Endothelial cell of umbilical vein (primary cell): ENCODE data around the gene LRRC8B. TPM values are rescaled to one million over a fixed set of nuclear protein-coding genes. Genes with fewer than 3 reads are reported as not detected.

Experiments
- BruUV-seq: library from RNA; stranded (reverse); fragments of 400-500 nt; replicated peaks from 2 replicates; lab custom pipeline; 2021; lab: Mats Ljungman, UMichigan
- CTCF ChIA-PET: fragments of 300-600, 350-600 bp; sonication (Branson Sonifier 250); formaldehyde crosslinking; loops from one replicate; lab custom pipeline; 2021; ENCODE audit warnings: antibody characterized with exemption, inconsistent platforms; lab: Charles Lee
- POLR2A ChIA-PET: fragments of 300-600, 350-600 bp; sonication (Branson Sonifier 250); formaldehyde crosslinking; loops from one replicate; lab custom pipeline; 2021; ENCODE audit warnings: antibody characterized with exemption, inconsistent platforms; lab: Charles Lee
- DNase-seq: peaks from one replicate; pipeline ENCODE4 v3.0.0-alpha.2; 2011; ENCODE audit warnings: low read depth, low spot score
- FAIRE-seq: peaks from 2 replicates; lab custom pipeline; 2011; peaks lifted over from hg19 to GRCh38; lab: Jason Lieb, UNC
- H2AFZ ChIP-seq: 2 replicates; pipeline ENCODE4 v1.6.0; 2012; ENCODE audit warnings: low read depth, low read length, control low read depth, inconsistent platforms
- H3K27ac ChIP-seq: 2 replicates; pipeline ENCODE4 v1.5.1; 2011; ENCODE audit warnings: low read depth, mild to moderate bottlenecking, control low read depth, low read length, moderate library complexity; ENCODE audit not compliant: insufficient read depth
- H3K27me3 ChIP-seq, 2 experiments: 2 replicates each; pipeline versions ENCODE4 v1.6.0 to v1.6.1; 2011; ENCODE audit warnings: low read length in 2 of 2, mixed read lengths in 1 of 2; ENCODE audit not compliant: control insufficient read depth in 2 of 2, insufficient read depth in 2 of 2
- H3K36me3 ChIP-seq, 2 experiments: 2 replicates in 1 of 2; 3 replicates in 1 of 2; pipeline ENCODE4 v1.5.1; 2011; ENCODE audit warnings: low read length in 2 of 2, mild to moderate bottlenecking in 1 of 2, moderate library complexity in 1 of 2; ENCODE audit not compliant: control insufficient read depth in 2 of 2, insufficient read depth in 2 of 2; ENCODE audit errors: extremely low read depth in 1 of 2
- H3K4me1 ChIP-seq: 3 replicates; pipeline ENCODE4 v1.5.1; 2011; ENCODE audit warnings: mild to moderate bottlenecking, low read length; ENCODE audit not compliant: control insufficient read depth, insufficient read depth; ENCODE audit errors: extremely low read depth
- H3K4me2 ChIP-seq: 2 replicates; pipeline ENCODE4 v1.6.1; 2011; ENCODE audit warnings: low read length, control low read depth, mixed read lengths; ENCODE audit not compliant: insufficient read depth
- H3K4me3 ChIP-seq, 3 experiments: fragments of 200-600 bp in 1 of 3; sonication (generic), shearing (Covaris generic) in 1 of 3; replicated peaks in 1 of 3; 2 replicates each; pipeline ENCODE4 v1.5.1; 2011 to 2016; ENCODE audit warnings: control low read depth in 3 of 3, low read length in 3 of 3, mild to moderate bottlenecking in 2 of 3, inconsistent platforms in 1 of 3, low read depth in 1 of 3, moderate library complexity in 1 of 3; ENCODE audit not compliant: insufficient read depth in 1 of 3
- H3K79me2 ChIP-seq: 2 replicates; pipeline ENCODE4 v1.6.0; 2012; ENCODE audit warnings: low read length, inconsistent platforms; ENCODE audit not compliant: control insufficient read depth, insufficient read depth
- H3K9ac ChIP-seq: replicated peaks from 2 replicates; pipeline ENCODE3; 2011; ENCODE audit warnings: low read length, control low read depth; ENCODE audit not compliant: insufficient read depth; ENCODE audit errors: extremely low read depth
- H3K9me1 ChIP-seq: replicated peaks from 3 replicates; pipeline ENCODE4 v1.6.0; 2011; ENCODE audit warnings: mild to moderate bottlenecking, low read length; ENCODE audit not compliant: control insufficient read depth, insufficient read depth; ENCODE audit errors: extremely low read depth
- H3K9me3 ChIP-seq: replicated peaks from 2 replicates; pipeline ENCODE4 v1.5.1; 2012; ENCODE audit warnings: low read length, inconsistent platforms; ENCODE audit not compliant: control insufficient read depth, insufficient read depth
- H4K20me1 ChIP-seq: replicated peaks from 2 replicates; pipeline ENCODE3; 2011; ENCODE audit warnings: mild to moderate bottlenecking, low read length; ENCODE audit not compliant: control insufficient read depth, insufficient read depth; ENCODE audit errors: extremely low read depth
- CTCF ChIP-seq, 2 donors: IDR thresholded peaks; 1 replicate in 1 of 2; 2 replicates in 1 of 2; pipeline ENCODE4 v1.5.1; 2011; ENCODE audit warnings: low read length in 2 of 2, mild to moderate bottlenecking in 2 of 2, moderate library complexity in 2 of 2, control low read depth in 1 of 2, inconsistent platforms in 1 of 2, low read depth in 1 of 2; ENCODE audit not compliant: insufficient read depth in 1 of 2; ENCODE audit errors: extremely low read depth in 1 of 2
- EZH2 ChIP-seq: IDR thresholded peaks from 2 replicates; pipeline ENCODE4 v1.6.1; 2012; ENCODE audit warnings: borderline replicate concordance, low read depth, mild to moderate bottlenecking, moderate library complexity, low read length, inconsistent platforms; ENCODE audit not compliant: severe bottlenecking
- FOS ChIP-seq: IDR thresholded peaks from 2 replicates; pipeline ENCODE4 v1.6.1; 2011; ENCODE audit warnings: mild to moderate bottlenecking, low read length, moderate library complexity, borderline replicate concordance; ENCODE audit not compliant: insufficient read depth
- GATA2 ChIP-seq: IDR thresholded peaks from 2 replicates; pipeline ENCODE4 v1.7.0; 2011; ENCODE audit warnings: low read depth, mild to moderate bottlenecking, moderate library complexity, mixed read lengths, low read length; ENCODE audit not compliant: insufficient read length, insufficient read depth
- JUN ChIP-seq: IDR thresholded peaks from 2 replicates; pipeline ENCODE4 v1.6.1; 2011; ENCODE audit warnings: borderline replicate concordance, low read depth; ENCODE audit not compliant: insufficient read length, insufficient read depth
- MAX ChIP-seq: IDR thresholded peaks from 2 replicates; pipeline ENCODE4 v1.6.1; 2011; ENCODE audit not compliant: insufficient read depth, insufficient read length
- MYC ChIP-seq: IDR thresholded peaks from one replicate; pipeline ENCODE4 v1.6.1; 2011; ENCODE audit warnings: mild to moderate bottlenecking, low read depth, low read length
- POLR2A ChIP-seq: IDR thresholded peaks from 2 replicates; pipeline ENCODE4 v1.6.1; 2012; ENCODE audit warnings: low read depth, mild to moderate bottlenecking, control low read depth, low read length
- POLR2AphosphoS5 ChIP-seq: IDR thresholded peaks from 2 replicates; pipeline ENCODE4 v1.6.1; 2012; ENCODE audit warnings: low read depth, mild to moderate bottlenecking, control low read depth, low read length, moderate library complexity; ENCODE audit not compliant: insufficient read depth
- dilution Hi-C: fragments of 300-500 bp; cut with MboI; formaldehyde crosslinking; loops from one replicate; pipeline ENCODE4 v1.15.0; 2019; ENCODE audit warnings: low sequenced_read_pairs; ENCODE audit not compliant: extremely low pct_ligation_motif_present
- intact Hi-C: fragments of 100-400 bp; cut with micrococcal nuclease; formaldehyde crosslinking; loops from one replicate; pipeline ENCODE4 v1.10.0; 2022
- polyA plus RNA-seq, 4 experiments: library from polyadenylated mRNA; depleted of rRNA in 3 of 4; stranded (reverse) in 3 of 4; unstranded in 1 of 4; fragments of >200 nt; gene quantifications; 2 replicates each; pipeline versions ENCODE4 v1.2.1 to v1.2.3, GENCODE V29; 2011 to 2012; ENCODE audit warnings: missing spikeins in 1 of 4
- total RNA-seq: library from RNA; stranded (reverse); gene quantifications from 2 replicates; pipeline ENCODE4 v1.2.3, GENCODE V29; 2021

LRRC8B gene
- total and polyA plus RNA-seq, 2 donors (not counting 3 experiments of a cell fraction or from before 2014, with no cell fraction given), result 15.2 to 15.8 TPM

GRCh38 chr1:89596698-89597097, 72.1 kb downstream of the LRRC8B start:
- CTCF ChIA-PET, result interaction anchor here (2.6 to 8.1 kb wide), 5 partner anchors 12 to 166 kb away, joined by 7 to 111 read pairs (median 18); no protein-coding TSS in a partner anchor
- intact Hi-C loops, result no loop called here
- BruUV-seq, result no TSS peak

More at GRCh38 chr1:89596698-89597097, 72.1 kb downstream of the LRRC8B start:
- H3K4me1 ChIP-seq, result peaks cover 4% of the 10 kb centered on the region
- H3K9me3 ChIP-seq, result no peaks in the 10 kb centered on the region
- H3K4me3 ChIP-seq, result no peak overlapping the region
- no peaks in the 10 kb centered on the region for H3K27me3 ChIP-seq
- no peak overlapping the region for H3K9ac ChIP-seq
- POLR2A ChIA-PET, result no interaction called here
- no peaks in the 10 kb centered on the region for H3K79me2 ChIP-seq
- dilution Hi-C loops, result no loop called here
- no peak overlapping the region for H3K4me2 ChIP-seq
- no peaks in the 10 kb centered on the region for H4K20me1 ChIP-seq
- no peaks in the 10 kb centered on the region for H3K9me1 ChIP-seq
- no peak overlapping the region for H2AFZ ChIP-seq
- TF ChIP-seq POLR2A (no peak), MAX (no peak), MYC (no peak), FOS (no peak), EZH2 (no peak), POLR2AphosphoS5 (no peak), CTCF (IDR thresholded peaks at IDR 0.05; ENCODE audit: extremely low read depth in 1 of 2, insufficient read depth in 1 of 2, low read depth in 1 of 2, low read length in 2 of 2) (no peak), JUN (no peak), GATA2 (no peak)
- no peak for DNase-seq
- no peak overlapping the region for H3K27ac ChIP-seq
- FAIRE-seq, result no peak
- H3K36me3 ChIP-seq, result no peaks in the 10 kb centered on the region
